22Rv1 (cell line): ENCODE measurements around the gene GNB1.

Experiments
- CTCF ChIP-seq: fragments of 450-650 bp; IDR thresholded peaks from 2 replicates; pipeline ENCODE4 v1.5.1; 2017; ENCODE audit warnings: mild to moderate bottlenecking
- ZFX ChIP-seq: fragments of 450-650 bp; IDR thresholded peaks from 2 replicates; pipeline ENCODE4 v1.6.1; 2017; ENCODE audit warnings: antibody characterized with exemption, borderline replicate concordance

- TF ChIP-seq CTCF (no peak), ZFX (no peak)
These were observed 1.7 kb downstream of the GNB1 start for GRCh38 chr1:1889090-1889750.
